ENCODE measurements around the gene TENT4A.

- TF ChIP-seq CTCF (IDR thresholded peaks at IDR 0.05 in 4 of 5, conservative IDR thresholded peaks at IDR 0.05 in 1 of 5), result no peak
- TF ChIP-seq POLR2A (IDR thresholded peaks at IDR 0.05), result no peak
Measured at GRCh38 chr5:6684075-6684474, 29.2 kb upstream of the TENT4A start.
